ENCODE results near the gene UBASH3A.

UBASH3A gene

DNA sequence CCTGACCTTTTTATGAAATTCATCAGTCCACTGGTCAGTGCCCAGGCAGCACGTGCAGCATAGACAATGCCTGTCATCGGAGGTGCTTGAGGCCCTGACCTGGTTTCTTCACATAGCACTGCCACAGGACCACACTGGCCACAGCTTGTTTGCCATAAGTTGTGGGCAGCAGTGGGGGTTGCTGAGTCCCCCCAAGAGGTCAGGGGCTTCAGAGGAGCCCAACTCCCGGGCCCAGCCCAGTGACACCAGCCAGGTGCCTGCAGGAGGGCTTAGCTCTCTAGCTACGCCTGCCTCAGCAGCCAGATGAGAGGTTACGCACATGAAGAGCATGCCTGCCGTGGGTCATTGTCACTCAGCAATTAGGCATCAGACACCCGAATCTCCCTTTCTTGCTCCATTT is 41.6 kb downstream of the UBASH3A start:
- no peak for DNase-seq (ENCODE audit: low read depth in 1 of 2, low spot score in 1 of 2)

GRCh38 chr21:42446531-42446930 is 42.8 kb downstream of the UBASH3A start:
- no peak for DNase-seq (ENCODE audit: low read depth in 1 of 2, low spot score in 1 of 2)

GRCh38 chr21:42447182-42447581 is 43.5 kb downstream of the UBASH3A start:
- DNase-seq (ENCODE audit: low read depth in 1 of 2, low spot score in 1 of 2) = no peak

- no peak for DNase-seq (ENCODE audit: low read depth in 1 of 2, low spot score in 1 of 2)
These were observed 44.0 kb downstream of the UBASH3A start for GRCh38 chr21:42447732-42448131.

DNA sequence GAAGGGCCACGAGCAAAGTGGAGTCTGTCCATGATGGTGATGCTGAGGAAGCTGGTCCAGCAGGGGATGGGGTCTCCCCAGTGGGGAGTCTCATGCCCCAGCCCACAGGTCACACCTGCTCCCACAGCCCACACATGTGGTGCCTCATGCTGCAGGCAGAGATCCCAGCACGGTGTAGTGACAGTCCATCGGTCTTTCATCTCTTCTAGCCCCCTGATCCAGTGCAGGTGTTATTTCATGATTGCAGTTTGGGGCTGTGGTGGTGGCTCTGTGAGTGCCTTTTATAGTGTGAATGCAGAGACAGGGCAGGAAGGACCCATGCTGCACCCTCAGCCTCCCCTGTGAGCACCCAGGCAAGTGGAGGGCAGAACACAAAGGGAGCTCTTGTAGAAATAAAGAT is 45.0 kb downstream of the UBASH3A start:
- no peak for DNase-seq (ENCODE audit: low read depth in 1 of 2, low spot score in 1 of 2)

- DNase-seq (ENCODE audit: low read depth in 1 of 2, low spot score in 1 of 2) = no peak
These were observed 48.2 kb downstream of the UBASH3A start for GRCh38 chr21:42451941-42452340.

GRCh38 chr21:42452401-42453223 is 48.9 kb downstream of the UBASH3A start:
- DNase-seq (ENCODE audit: low read depth in 1 of 2, low spot score in 1 of 2) = no peak

DNA sequence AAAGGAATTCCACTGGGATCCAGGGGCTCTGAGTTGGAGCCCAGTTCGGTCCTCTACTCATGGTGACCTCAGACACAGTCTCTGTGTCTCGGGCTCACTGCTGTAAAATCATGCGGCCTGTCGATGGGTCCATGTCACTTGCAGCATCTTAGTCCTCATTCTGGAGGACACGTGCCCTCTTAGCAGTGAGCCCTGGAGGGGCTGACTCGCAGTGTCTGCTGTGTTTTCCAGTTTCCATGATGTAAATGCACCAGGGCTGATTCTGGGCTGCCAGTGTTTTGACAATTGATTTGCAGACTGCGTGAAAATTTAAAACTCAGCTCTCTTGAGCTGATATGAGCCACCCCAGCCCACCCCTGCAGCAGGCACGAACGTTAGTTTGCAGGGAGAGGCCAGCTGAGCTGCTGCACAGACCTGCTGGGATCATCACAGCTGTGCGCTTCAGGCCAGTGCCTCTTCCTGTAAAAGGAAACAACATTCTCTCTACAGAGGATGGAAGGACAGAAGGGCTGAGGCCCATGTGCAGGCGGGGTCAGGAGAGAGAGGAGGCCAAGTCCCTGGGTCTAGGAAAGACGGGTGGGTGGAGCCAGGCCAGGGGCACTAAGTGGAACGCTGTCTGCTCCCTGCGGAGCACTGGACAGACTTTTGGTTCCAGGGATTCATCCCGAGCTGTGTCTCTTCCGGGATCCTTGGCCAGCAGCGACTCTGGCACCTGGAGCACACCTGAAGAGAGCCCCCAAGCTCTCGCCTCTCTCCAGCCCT is 49.7 kb downstream of the UBASH3A start:
- no peak for DNase-seq (ENCODE audit: low read depth in 1 of 2, low spot score in 1 of 2)

DNA sequence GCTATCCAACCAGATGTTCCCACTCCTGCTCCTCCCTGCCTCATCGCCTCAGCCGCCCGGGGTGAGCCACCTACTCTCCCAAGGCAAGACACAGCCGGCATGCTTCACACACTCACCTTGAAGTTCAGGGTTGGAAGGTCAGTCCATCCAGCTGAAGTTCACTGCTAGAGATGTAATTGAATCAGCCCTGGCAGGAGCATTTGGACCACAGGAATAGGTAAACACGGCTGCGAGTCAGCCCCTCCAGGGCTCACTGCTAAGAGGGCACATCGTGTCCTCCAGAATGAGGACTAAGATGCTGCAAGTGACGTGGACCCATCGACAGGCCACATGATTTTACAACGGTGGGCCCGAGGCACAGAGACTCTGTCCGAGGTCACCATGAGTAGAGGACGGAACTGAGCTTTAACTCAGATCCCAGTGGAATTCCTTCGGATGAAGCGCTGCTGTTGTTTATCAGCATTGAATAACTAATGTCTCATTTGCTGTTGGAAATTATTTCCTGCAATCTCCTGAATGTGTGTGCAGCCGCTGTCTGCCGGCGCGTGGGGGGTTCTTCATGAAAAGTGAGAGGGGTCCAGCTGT is 50.4 kb downstream of the UBASH3A start:
- no peak for DNase-seq (ENCODE audit: low read depth in 1 of 2, low spot score in 1 of 2)

DNA sequence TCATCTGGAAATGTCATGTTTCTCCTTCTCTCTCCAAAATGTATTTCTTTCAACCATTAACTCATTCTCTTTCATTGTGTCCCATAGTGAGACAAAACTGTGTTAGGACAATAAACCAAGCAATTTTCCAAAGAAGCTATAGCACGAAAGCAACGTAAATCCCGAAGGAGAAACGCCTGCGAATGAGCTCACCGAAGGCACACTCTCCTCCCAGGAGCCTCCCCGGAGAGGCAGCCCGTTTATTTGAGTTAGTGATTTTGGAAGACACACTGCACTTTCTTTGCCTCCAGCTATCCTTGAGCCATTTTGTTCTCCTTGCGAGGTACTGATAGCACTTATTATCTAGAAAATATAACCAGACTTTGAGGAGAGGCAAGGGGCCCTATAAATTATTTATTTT is 51.1 kb downstream of the UBASH3A start:
- DNase-seq (ENCODE audit: low read depth in 1 of 2, low spot score in 1 of 2) = no peak

DNA sequence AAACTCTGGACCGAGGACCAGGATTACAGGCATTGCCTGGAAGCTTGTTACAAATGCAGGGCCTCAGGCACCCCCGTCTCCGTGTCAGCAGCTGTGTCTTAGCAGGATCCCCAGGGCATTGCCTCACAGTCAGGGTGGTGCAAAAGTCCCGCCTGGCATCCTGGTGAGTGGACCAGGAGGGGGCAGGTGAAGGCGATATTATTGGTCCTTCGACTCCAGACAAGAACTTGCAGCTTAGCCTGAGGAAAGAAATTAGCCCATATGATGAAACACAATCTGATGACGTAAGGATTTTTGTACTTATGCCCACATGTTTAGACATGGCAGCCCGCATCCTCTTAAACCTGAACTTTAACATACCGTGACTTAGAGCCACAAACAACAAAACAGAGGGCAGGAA is 51.5 kb downstream of the UBASH3A start:
- DNase-seq (ENCODE audit: low read depth in 1 of 2, low spot score in 1 of 2) = no peak

- no peak for DNase-seq (ENCODE audit: low read depth in 1 of 2, low spot score in 1 of 2)
These were observed 52.2 kb downstream of the UBASH3A start for GRCh38 chr21:42455754-42456440.

GRCh38 chr21:42456457-42456856 is 52.8 kb downstream of the UBASH3A start:
- DNase-seq (ENCODE audit: low read depth in 1 of 2, low spot score in 1 of 2) = peak in 1 of 2 donors; percentile 57

DNA sequence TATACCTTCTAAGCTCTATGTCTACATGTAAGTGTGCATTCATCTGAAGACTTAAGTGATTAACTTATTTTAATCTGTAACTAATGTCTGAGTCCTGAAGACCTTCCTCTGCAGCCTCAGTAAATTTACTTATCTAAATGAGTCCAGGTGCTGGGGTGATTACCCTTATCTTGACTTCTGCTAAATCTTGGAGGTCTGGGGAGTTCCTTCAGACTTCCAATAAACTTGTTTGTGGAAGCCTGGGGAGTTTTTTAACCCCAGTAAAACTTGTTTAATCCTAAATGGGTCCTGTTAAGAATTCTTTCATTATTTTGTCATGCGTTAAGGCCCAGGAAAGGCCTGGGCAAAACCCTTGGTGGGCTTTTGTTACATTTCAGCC is 55.4 kb downstream of the UBASH3A start:
- DNase-seq (ENCODE audit: low read depth in 1 of 2, low spot score in 1 of 2) = no peak

- DNase-seq (ENCODE audit: low read depth in 1 of 2, low spot score in 1 of 2) = no peak
These were observed 56.0 kb downstream of the UBASH3A start for GRCh38 chr21:42459546-42460215.

DNA sequence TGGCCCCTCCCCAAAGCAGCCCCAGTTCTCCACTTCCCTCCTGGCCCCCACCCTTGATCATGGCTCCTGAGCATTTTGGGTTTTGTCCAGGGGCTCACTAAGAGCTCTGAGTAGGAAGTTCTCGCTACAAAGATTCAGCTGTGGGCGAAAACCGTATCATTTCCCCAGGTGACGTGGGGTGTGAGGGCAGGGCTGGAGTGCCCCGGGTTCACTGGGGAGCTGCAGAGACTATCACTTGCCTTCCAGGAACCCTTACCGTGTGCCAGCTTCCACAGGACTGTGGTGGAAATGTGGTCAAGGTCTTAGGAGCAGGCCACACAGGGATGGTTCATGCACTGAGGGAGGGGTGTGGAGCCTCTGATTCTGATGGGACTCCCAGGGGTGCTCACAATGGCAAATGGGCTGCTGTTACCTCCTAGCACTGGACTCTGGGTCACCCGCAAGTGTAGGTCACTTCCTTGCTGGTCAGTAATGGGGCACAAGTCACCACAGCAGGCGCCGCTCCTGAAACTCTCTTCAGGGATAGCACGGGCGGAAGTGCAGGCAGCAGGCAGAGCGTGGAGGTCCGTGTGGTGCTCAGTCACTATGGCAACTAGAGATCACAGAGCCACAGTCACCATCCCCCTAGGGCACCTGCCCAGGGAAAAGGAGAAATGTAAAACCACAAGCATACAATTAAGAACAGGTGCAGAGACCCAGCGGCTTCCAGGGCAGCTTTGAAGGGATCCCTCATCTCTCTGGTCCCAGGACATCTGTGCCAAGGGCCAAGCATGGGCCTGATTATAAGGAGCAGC is 56.9 kb downstream of the UBASH3A start:
- no peak for DNase-seq (ENCODE audit: low read depth in 1 of 2, low spot score in 1 of 2)

DNA sequence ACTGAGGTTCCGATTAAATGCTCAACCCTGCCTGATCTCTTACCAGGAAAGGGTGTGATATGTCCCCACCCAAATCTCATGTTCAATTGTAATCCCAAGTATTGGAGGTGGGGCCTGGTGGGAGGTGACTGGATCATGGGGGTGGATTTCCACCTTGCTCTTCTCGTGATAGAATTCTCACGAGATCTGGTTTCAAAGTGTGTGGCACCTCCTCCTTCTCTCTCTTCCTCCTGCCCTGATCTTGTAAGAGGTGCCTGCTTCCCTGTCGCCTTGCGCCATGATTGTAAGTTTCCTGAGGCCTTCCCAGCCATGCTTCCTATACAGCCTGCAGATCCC is 57.5 kb downstream of the UBASH3A start:
- DNase-seq (ENCODE audit: low read depth in 1 of 2, low spot score in 1 of 2) = no peak

- no peak for DNase-seq (ENCODE audit: low read depth in 1 of 2, low spot score in 1 of 2)
These were observed 58.5 kb downstream of the UBASH3A start for GRCh38 chr21:42461881-42462877.

GRCh38 chr21:42463861-42464515 is 60.3 kb downstream of the UBASH3A start:
- DNase-seq (ENCODE audit: low read depth in 1 of 2, low spot score in 1 of 2) = peak in 1 of 2 donors; percentile 43

Measured in activated CD4-positive, alpha-beta T cell treated with anti-CD3 and anti-CD28 coated beads, Interleukin-2, amount 50 U/mL, for 24 hours (primary cell).